IMR-90 (cell line): ENCODE results near the gene NAE1. TPM values are rescaled to one million over a fixed set of nuclear protein-coding genes. Genes with fewer than 3 reads are reported as not detected.

Experiments used
- ATAC-seq: fragments of 200-7000 bp; cut with Tn5 transposase; 2 replicates; pipeline ENCODE4 v1.9.1; 2020; ENCODE audit warnings: low read depth, mild to moderate bottlenecking, moderate library complexity
- BruUV-seq: library from RNA; stranded (reverse); fragments of 400-500 nt; replicated peaks from 2 replicates; lab custom pipeline; 2021; lab: Mats Ljungman, UMichigan
- CTCF ChIA-PET: fragments of 300-600 bp; formaldehyde crosslinking; extraction: SDS; loops from one replicate; lab custom pipeline; 2021; ENCODE audit warnings: antibody characterized with exemption; lab: Yijun Ruan, JAX
- POLR2A ChIA-PET: fragments of 300-600 bp; sonication (Branson Sonifier 250); formaldehyde crosslinking; loops from one replicate; lab custom pipeline; 2022; ENCODE audit warnings: antibody characterized with exemption; ENCODE audit not compliant: unreplicated experiment; lab: Charles Lee
- DNase-seq: peaks from one replicate; pipeline ENCODE4 v3.0.0; 2013
- H2AFZ ChIP-seq: replicated peaks from 2 replicates; pipeline ENCODE3; 2013; ENCODE audit warnings: low read length, mild to moderate bottlenecking; ENCODE audit not compliant: poor library complexity
- H2AK5ac ChIP-seq: 2 replicates; pipeline ENCODE4 v1.6.1; 2013; ENCODE audit warnings: low read depth, low read length, inconsistent platforms
- H2AK9ac ChIP-seq: replicated peaks from 2 replicates; pipeline ENCODE3; 2013; ENCODE audit warnings: mild to moderate bottlenecking, low read depth, low read length, moderate library complexity; ENCODE audit not compliant: poor library complexity
- H2BK120ac ChIP-seq: 2 replicates; pipeline ENCODE4 v1.6.1; 2013; ENCODE audit warnings: low read depth, low read length, inconsistent platforms
- H2BK15ac ChIP-seq: 3 replicates; pipeline ENCODE4 v1.6.1; 2013; ENCODE audit warnings: low read depth, low read length, inconsistent platforms
- H2BK20ac ChIP-seq: 2 replicates; pipeline ENCODE4 v1.6.1; 2013; ENCODE audit warnings: low read depth, mild to moderate bottlenecking, inconsistent platforms, low read length, moderate library complexity
- H2BK5ac ChIP-seq: 2 replicates; pipeline ENCODE4 v1.6.1; 2013; ENCODE audit warnings: mild to moderate bottlenecking, low read depth, low read length, inconsistent platforms; ENCODE audit not compliant: poor library complexity, severe bottlenecking
- H3K14ac ChIP-seq: replicated peaks from 2 replicates; pipeline ENCODE4 v1.6.1; 2013; ENCODE audit warnings: low read depth, low read length, inconsistent platforms
- H3K18ac ChIP-seq: 2 replicates; pipeline ENCODE4 v1.6.1; 2013; ENCODE audit warnings: low read depth, low read length, control low read depth
- H3K23ac ChIP-seq: 2 replicates; pipeline ENCODE4 v1.6.1; 2013; ENCODE audit warnings: low read depth, low read length, inconsistent platforms
- H3K27ac ChIP-seq: 2 replicates; pipeline ENCODE4 v1.5.1; 2013; ENCODE audit warnings: mild to moderate bottlenecking, control low read depth, low read length; ENCODE audit not compliant: insufficient read depth
- H3K27me3 ChIP-seq: 2 replicates; pipeline ENCODE4 v1.6.1; 2013; ENCODE audit warnings: low read length; ENCODE audit not compliant: control insufficient read depth, insufficient read depth
- H3K36me3 ChIP-seq: 2 replicates; pipeline ENCODE4 v1.6.1; 2013; ENCODE audit warnings: low read length, mixed read lengths; ENCODE audit not compliant: control insufficient read depth, insufficient read depth
- H3K4ac ChIP-seq: 2 replicates; pipeline ENCODE4 v1.6.1; 2013; ENCODE audit warnings: low read depth, low read length, inconsistent platforms
- H3K4me1 ChIP-seq: 2 replicates; pipeline ENCODE4 v1.6.1; 2013; ENCODE audit warnings: low read length, mixed read lengths; ENCODE audit not compliant: control insufficient read depth, insufficient read depth
- H3K4me2 ChIP-seq: 2 replicates; pipeline ENCODE4 v1.6.1; 2013; ENCODE audit warnings: low read depth, mild to moderate bottlenecking, control low read depth, low read length, moderate library complexity
- H3K4me3 ChIP-seq: 2 replicates; pipeline ENCODE4 v1.5.1; 2013; ENCODE audit warnings: low read depth, mild to moderate bottlenecking, control low read depth, low read length, moderate library complexity; ENCODE audit not compliant: insufficient read depth
- H3K56ac ChIP-seq: 2 replicates; pipeline ENCODE4 v1.6.1; 2013; ENCODE audit warnings: low read length, inconsistent platforms; ENCODE audit not compliant: insufficient read depth; ENCODE audit errors: extremely low read depth
- H3K79me1 ChIP-seq, 2 experiments: 2 replicates each; pipeline ENCODE4 v1.6.1; 2013; ENCODE audit warnings: low read length in 2 of 2, inconsistent platforms in 1 of 2, low read depth in 1 of 2
- H3K9ac ChIP-seq: 2 replicates; pipeline ENCODE4 v1.6.1; 2013; ENCODE audit warnings: low read depth, low read length, control low read depth
- H3K9me1 ChIP-seq: 2 replicates; pipeline ENCODE4 v1.6.1; 2013; ENCODE audit warnings: low read length, inconsistent platforms; ENCODE audit not compliant: insufficient read depth
- H3K9me3 ChIP-seq: 2 replicates; pipeline ENCODE4 v1.6.1; 2013; ENCODE audit warnings: low read length; ENCODE audit not compliant: control insufficient read depth, insufficient read depth
- H4K20me1 ChIP-seq: 2 replicates; pipeline ENCODE4 v1.6.1; 2013; ENCODE audit warnings: low read length, inconsistent platforms; ENCODE audit not compliant: insufficient read depth
- H4K5ac ChIP-seq: 2 replicates; pipeline ENCODE4 v1.6.1; 2013; ENCODE audit warnings: mild to moderate bottlenecking, low read depth, low read length, control low read depth
- H4K8ac ChIP-seq, 2 experiments: 2 replicates each; pipeline ENCODE4 v1.6.1; 2013; ENCODE audit warnings: low read depth in 2 of 2, low read length in 2 of 2, control low read depth in 1 of 2, inconsistent platforms in 1 of 2
- H4K91ac ChIP-seq: 2 replicates; pipeline ENCODE4 v1.6.1; 2013; ENCODE audit warnings: low read depth, low read length, inconsistent platforms; ENCODE audit not compliant: insufficient read depth
- BHLHE40 ChIP-seq: fragments of 150-350 bp; IDR thresholded peaks from 2 replicates; pipeline ENCODE4 v1.6.1; 2016; ENCODE audit warnings: mild to moderate bottlenecking, low read depth, low read length
- CEBPB ChIP-seq: IDR thresholded peaks from 2 replicates; pipeline ENCODE4 v1.6.1; 2012; ENCODE audit warnings: low read depth, low read length, improper control_type of control experiment
- CHD1 ChIP-seq: IDR thresholded peaks from 2 replicates; pipeline ENCODE4 v1.6.1; 2012; ENCODE audit warnings: low read depth, low read length, improper control_type of control experiment
- ELK1 ChIP-seq: fragments of 150-350 bp; IDR thresholded peaks from 2 replicates; pipeline ENCODE4 v1.6.1; 2016; ENCODE audit warnings: low read depth, mild to moderate bottlenecking, low read length, moderate library complexity, borderline replicate concordance
- MAFK ChIP-seq: IDR thresholded peaks from 2 replicates; pipeline ENCODE4 v1.6.1; 2012; ENCODE audit warnings: low read depth, low read length, improper control_type of control experiment
- MAZ ChIP-seq: IDR thresholded peaks from 2 replicates; pipeline ENCODE4 v1.6.1; 2012; ENCODE audit warnings: low read depth, mild to moderate bottlenecking, low read length, improper control_type of control experiment, moderate library complexity, borderline replicate concordance
- MXI1 ChIP-seq: IDR thresholded peaks from 2 replicates; pipeline ENCODE4 v1.6.1; 2012; ENCODE audit warnings: low read depth, mild to moderate bottlenecking, low read length, moderate library complexity, borderline replicate concordance
- NFE2L2 ChIP-seq: fragments of 150-350 bp; IDR thresholded peaks from 2 replicates; pipeline ENCODE4 v1.6.1; 2016; ENCODE audit warnings: low read depth, mild to moderate bottlenecking, low read length
- POLR2A ChIP-seq: IDR thresholded peaks from 2 replicates; pipeline ENCODE4 v1.6.1; 2012; ENCODE audit warnings: mild to moderate bottlenecking, low read depth, low read length
- RAD21 ChIP-seq: IDR thresholded peaks from 2 replicates; pipeline ENCODE4 v1.6.1; 2012; ENCODE audit warnings: low read length, improper control_type of control experiment
- SMC3 ChIP-seq: fragments of 150-350 bp; IDR thresholded peaks from 2 replicates; pipeline ENCODE4 v1.6.1; 2016; ENCODE audit warnings: low read depth, mild to moderate bottlenecking, antibody characterized with exemption, low read length, moderate library complexity
- USF2 ChIP-seq: fragments of 150-350 bp; IDR thresholded peaks from 2 replicates; pipeline ENCODE4 v1.6.1; 2017; ENCODE audit warnings: mild to moderate bottlenecking, antibody characterized with exemption, low read length, low read depth
- WGBS, 2 experiments: methylation state at CpG; one replicate each; pipeline versions ENCODE4 v1.1.5 to v1.1.7; 2013; ENCODE audit warnings: missing lambda C conversion rate in 2 of 2; ENCODE audit not compliant: insufficient read length in 1 of 2; ENCODE audit errors: extremely low coverage in 2 of 2; 5-methylcytosine and 5-hydroxymethylcytosine counted together
- dilution Hi-C: fragments of 300-500 bp; cut with HindIII; formaldehyde crosslinking; loops from one replicate; pipeline ENCODE4 v1.14.3; 2018; ENCODE audit warnings: low sequenced_read_pairs; ENCODE audit not compliant: unreplicated experiment
- in situ Hi-C: fragments of 300-500 bp; cut with MboI; formaldehyde crosslinking; loops from 3 replicates; pipeline ENCODE4 v1.14.3; 2019; ENCODE audit warnings: low sequenced_read_pairs, inconsistent platforms, mixed read lengths
- intact Hi-C: fragments of 100-400 bp; cut with micrococcal nuclease; formaldehyde crosslinking; loops from 2 replicates; pipeline ENCODE4 v1.10.0; 2022
- polyA plus RNA-seq, 3 experiments: library from polyadenylated mRNA; depleted of rRNA; stranded (reverse); fragments of >200 nt; gene quantifications; 2 replicates each; pipeline ENCODE4 v1.2.3, GENCODE V29; 2012; ENCODE audit warnings: low replicate concordance in 1 of 3
- total RNA-seq: library from RNA; depleted of rRNA; stranded (reverse); fragments of >200 nt; gene quantifications from 2 replicates; pipeline ENCODE4 v1.2.3, GENCODE V29; 2012

Gene NAE1
- total and polyA plus RNA-seq, 2 of the 4 experiments (the other 2 are of a cell fraction): 33.0 to 36.7 TPM

- no peak overlapping the region for H3K23ac ChIP-seq
- BruUV-seq: no TSS peak
- H3K9me1 ChIP-seq: peaks cover 14% of the 10 kb centered on the region
- no peak overlapping the region for H2BK20ac ChIP-seq
- H2BK5ac ChIP-seq: no peak overlapping the region
- no peak overlapping the region for H4K5ac ChIP-seq
- ATAC-seq (no peak), DNase-seq (no peak)
- H3K4me2 ChIP-seq: no peak overlapping the region
- no peak overlapping the region for H2AK9ac ChIP-seq
- H3K36me3 ChIP-seq: no peaks in the 10 kb centered on the region
- ChIA-PET CTCF (interaction anchor here (0.8 kb wide), 1 partner anchor 10 kb away, joined by 3 read pairs; no protein-coding TSS in a partner anchor), POLR2A (no interaction called here)
- no peak overlapping the region for H2BK120ac ChIP-seq
- no peak overlapping the region for H3K4ac ChIP-seq
- in situ Hi-C loops (no loop called here), intact Hi-C loops (no loop called here), dilution Hi-C loops (no loop called here)
- TF ChIP-seq USF2: no peak
- no peak for TF ChIP-seq SMC3
- no peak for TF ChIP-seq RAD21
- no peak for TF ChIP-seq MAZ
- TF ChIP-seq ELK1: no peak
- TF ChIP-seq MAFK: no peak
- TF ChIP-seq MXI1: no peak
- TF ChIP-seq POLR2A: no peak
- no peak for TF ChIP-seq BHLHE40
- TF ChIP-seq NFE2L2: no peak
- TF ChIP-seq CEBPB: no peak
- no peak for TF ChIP-seq CHD1
- H3K14ac ChIP-seq: no peak overlapping the region
- H2BK15ac ChIP-seq: no peak overlapping the region
- H3K9me3 ChIP-seq: no peaks in the 10 kb centered on the region
- H2AFZ ChIP-seq: no peak overlapping the region
- H3K9ac ChIP-seq: no peak overlapping the region
- H2AK5ac ChIP-seq: no peak overlapping the region
- no peak overlapping the region for H3K4me3 ChIP-seq
- H4K8ac ChIP-seq: no peak overlapping the region
- peaks cover 14% of the 10 kb centered on the region for H3K4me1 ChIP-seq
- no peaks in the 10 kb centered on the region for H3K27me3 ChIP-seq
- H4K91ac ChIP-seq: no peak overlapping the region
- H3K79me1 ChIP-seq: peaks cover 11 to 24% of the 10 kb centered on the region in 2 experiments
- H4K20me1 ChIP-seq: peaks cover 3% of the 10 kb centered on the region; the same call in 1 of the 2 replicates
- no CpG with 5 or more reads among the region's 5 CpGs for whole genome bisulfite sequencing, 2 experiments
- no peak overlapping the region for H3K18ac ChIP-seq
- H3K27ac ChIP-seq: no peak overlapping the region
- H3K56ac ChIP-seq: no peak overlapping the region
Observed at GRCh38 chr16:66878067-66878466, 47.3 kb upstream of the NAE1 start.
